K562 (cell line): ENCODE measurements around the gene DNA2.

Experiments
- POLR2A ChIP-seq: fragments of 450-650 bp; conservative IDR thresholded peaks from 2 replicates; pipeline ENCODE4 v1.6.1; 2016
- SIN3A ChIP-seq, 2 experiments: fragments of 150-350 bp in 1 of 2; IDR thresholded peaks; 2 replicates each; pipeline ENCODE4 v1.6.1; 2011 to 2016; ENCODE audit warnings: borderline replicate concordance in 2 of 2, low read depth in 2 of 2, low read length in 2 of 2, mild to moderate bottlenecking in 2 of 2, moderate library complexity in 2 of 2; ENCODE audit not compliant: control insufficient read depth in 1 of 2
- TF ChIP-seq, protein P1 (sequence below): fragments of 450-650 bp; IDR thresholded peaks from 2 replicates; pipeline ENCODE4 v1.6.1; 2016; ENCODE audit warnings: borderline replicate concordance

DNA sequence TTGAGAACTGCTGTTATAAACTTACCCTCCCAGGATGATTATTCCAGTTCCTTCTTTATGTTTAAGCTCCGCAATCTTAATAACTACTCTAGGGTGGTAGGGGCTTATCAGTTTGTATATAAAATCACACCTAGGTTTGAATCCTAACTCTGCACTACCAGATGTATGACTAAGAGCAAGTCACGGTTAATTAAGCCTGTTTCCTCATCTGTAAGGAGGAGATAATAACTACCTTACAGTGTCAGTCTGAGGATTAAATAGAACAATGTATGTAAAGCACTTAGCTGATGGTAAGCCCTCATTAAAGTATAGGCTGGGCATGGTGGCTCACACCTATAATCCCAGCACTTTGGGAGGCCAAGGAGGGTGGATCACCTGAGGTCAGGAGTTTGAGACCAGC is 9.2 kb downstream of the DNA2 start:
- no peak for TF ChIP-seq SIN3A (IDR thresholded peaks at IDR 0.05; ENCODE audit: borderline replicate concordance in 2 of 2, control insufficient read depth in 1 of 2, low read depth in 2 of 2, low read length in 2 of 2)
- TF ChIP-seq, protein P1, sequence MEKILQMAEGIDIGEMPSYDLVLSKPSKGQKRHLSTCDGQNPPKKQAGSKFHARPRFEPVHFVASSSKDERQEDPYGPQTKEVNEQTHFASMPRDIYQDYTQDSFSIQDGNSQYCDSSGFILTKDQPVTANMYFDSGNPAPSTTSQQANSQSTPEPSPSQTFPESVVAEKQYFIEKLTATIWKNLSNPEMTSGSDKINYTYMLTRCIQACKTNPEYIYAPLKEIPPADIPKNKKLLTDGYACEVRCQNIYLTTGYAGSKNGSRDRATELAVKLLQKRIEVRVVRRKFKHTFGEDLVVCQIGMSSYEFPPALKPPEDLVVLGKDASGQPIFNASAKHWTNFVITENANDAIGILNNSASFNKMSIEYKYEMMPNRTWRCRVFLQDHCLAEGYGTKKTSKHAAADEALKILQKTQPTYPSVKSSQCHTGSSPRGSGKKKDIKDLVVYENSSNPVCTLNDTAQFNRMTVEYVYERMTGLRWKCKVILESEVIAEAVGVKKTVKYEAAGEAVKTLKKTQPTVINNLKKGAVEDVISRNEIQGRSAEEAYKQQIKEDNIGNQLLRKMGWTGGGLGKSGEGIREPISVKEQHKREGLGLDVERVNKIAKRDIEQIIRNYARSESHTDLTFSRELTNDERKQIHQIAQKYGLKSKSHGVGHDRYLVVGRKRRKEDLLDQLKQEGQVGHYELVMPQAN, result no peak
- no peak for TF ChIP-seq POLR2A
